ENCODE measurements around the gene ZNF667. TPM values are rescaled to one million over a fixed set of nuclear protein-coding genes. Genes with fewer than 3 reads are reported as not detected.

The ZNF667 gene
- 2.9 and 6.4 TPM in 2 replicates for total RNA-seq (2014; rRNA removed; shearing (Covaris generic))

DNA sequence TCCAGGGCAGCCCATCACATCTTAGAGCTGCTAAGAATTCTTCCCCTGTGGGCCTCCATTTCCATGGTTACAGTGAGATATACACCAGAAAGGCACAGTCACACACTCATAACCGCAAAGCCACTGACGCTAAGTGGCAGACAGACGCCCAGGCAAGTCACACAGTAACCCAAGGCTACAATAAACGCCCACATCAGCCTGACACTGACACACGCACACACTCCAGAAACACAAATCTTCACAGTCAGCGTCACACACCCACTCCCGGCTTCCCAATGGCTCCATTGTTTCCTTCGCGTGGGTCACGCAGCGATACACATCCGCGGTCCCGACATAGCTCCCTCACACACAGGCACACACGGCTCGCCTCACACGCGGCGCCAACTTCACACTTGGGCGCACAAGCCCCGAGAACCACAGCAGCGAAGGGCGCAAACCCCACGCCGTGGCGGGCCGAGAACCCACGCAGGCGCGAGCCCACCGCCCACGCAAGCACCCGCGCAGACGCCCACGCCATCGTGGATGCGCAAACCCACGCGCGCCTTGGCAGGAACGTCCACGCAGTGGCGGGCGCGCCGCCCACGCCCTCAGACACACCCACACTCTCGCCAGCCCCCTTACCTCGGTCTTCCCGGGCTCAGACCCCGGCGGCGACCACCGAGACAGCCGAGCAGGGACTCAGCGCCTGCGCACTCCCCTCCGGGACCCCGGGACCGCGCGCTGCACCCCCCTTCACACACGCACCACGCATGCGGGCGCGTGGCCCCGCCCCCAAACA is at the start of gene ZNF667:
ZNF667 (minus strand) TSS at position 695 of the 778 bp plus-strand sequence. CDS start 14,975 bp downstream, outside the sequence.
- DNase-seq (ENCODE audit: low spot score): peak; percentile 64

GRCh38 chr19:56525214-56525860 is 48.2 kb upstream of the ZNF667 start:
- DNase-seq (ENCODE audit: low spot score): no peak

GRCh38 chr19:56508290-56508778 is 31.2 kb upstream of the ZNF667 start:
- peak; percentile 8 for DNase-seq (ENCODE audit: low spot score)

GRCh38 chr19:56507446-56508289 is 30.5 kb upstream of the ZNF667 start, which contains the start of gene ZNF471:
ZNF471 (plus strand) TSS chr19:56507855; CDS start chr19:56511572, 3,717 bp downstream.
- peak; percentile 99 for DNase-seq (ENCODE audit: low spot score)

GRCh38 chr19:56504581-56504980 is 27.4 kb upstream of the ZNF667 start:
- no peak for DNase-seq (ENCODE audit: low spot score)

DNA sequence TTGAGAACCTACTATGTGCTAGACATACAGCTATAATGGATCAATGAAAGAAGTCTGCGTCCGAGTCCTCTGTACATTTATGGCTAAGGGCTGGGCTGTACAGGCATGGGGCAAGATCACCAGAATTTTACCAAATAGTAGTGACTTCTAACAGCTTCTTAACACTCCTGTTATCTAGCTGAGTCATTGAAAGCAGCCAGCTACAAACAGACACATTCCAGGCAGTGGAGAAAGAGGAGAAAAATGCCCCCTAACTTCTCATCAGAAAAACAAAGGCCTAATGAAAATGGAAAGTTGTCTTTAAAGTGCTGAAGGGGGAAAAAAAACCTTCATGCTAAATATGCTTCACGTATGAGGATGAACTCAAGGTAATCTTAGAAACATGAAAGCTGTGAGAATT is 14.3 kb upstream of the ZNF667 start:
- no peak for DNase-seq (ENCODE audit: low spot score)

GRCh38 chr19:56477429-56478338 is 539 bp upstream of the ZNF667 start:
- DNase-seq (ENCODE audit: low spot score): peak; percentile 92

DNA sequence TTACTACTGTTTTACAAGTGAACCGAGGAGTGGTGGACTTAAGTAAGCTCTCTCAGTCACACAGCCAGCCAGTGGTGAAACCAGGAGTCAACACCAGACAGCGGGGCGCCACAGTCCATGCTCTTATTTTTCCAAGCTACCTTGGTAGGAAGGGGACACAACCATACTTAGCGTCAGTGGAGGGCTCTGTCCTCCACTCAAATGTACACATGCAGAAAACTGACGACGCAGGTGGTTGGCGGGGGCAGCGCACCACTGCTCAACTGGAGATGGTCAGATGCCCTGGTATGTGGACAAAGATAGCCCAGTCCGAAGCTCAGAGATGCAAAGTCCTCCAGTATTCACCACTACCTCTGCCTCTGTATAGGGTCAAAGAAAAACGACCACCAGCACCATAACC is 1.1 kb downstream of the ZNF667 start:
- no peak for DNase-seq (ENCODE audit: low spot score)

DNA sequence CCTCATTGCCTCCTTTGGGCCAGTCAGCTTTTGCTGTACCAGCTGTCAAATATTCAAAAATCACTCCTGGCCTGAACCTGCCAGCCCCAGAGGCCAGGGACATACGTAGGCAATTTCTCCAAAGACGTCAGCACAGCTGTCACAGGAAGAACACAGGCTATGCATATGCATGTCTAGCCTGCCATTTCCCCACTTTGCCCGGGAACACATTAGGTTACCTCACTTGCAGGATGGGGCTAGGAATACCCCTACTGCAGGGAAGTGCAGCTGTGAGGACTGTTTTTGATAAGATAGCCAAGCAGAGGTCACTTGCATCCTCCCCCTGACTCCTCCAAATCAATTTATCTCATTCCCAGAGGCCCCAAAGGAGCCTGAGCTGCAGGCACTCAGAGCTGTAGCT is 2.8 kb downstream of the ZNF667 start:
- no peak for DNase-seq (ENCODE audit: low spot score)

DNA sequence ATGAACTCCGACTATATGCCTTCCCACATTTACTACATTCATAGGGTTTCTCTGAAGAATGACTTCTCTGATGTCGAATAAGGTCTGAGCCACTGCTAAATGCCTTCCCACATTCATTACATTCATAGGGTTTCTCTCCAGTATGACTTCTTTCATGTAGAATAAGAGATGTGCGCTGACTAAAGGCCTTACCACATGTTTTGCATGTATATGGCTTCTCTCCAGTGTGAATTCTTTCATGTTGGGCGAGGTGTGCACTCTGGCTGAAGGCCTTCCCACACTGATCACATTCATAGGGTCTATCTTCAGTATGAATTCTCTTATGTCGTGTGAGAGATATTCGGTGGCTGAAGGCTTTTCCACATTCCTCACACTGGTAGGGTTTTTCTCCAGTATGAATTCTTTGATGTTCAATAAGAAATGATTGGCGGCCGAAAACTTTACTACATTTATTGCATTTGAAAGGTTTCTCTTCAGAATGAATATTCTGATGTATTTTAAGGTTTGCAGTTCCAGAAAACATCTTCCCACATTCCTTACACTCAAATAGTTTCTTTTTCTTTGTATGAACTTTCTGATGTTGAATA is 35.8 kb downstream of the ZNF667 start:
- no peak for DNase-seq (ENCODE audit: low spot score)

DNA sequence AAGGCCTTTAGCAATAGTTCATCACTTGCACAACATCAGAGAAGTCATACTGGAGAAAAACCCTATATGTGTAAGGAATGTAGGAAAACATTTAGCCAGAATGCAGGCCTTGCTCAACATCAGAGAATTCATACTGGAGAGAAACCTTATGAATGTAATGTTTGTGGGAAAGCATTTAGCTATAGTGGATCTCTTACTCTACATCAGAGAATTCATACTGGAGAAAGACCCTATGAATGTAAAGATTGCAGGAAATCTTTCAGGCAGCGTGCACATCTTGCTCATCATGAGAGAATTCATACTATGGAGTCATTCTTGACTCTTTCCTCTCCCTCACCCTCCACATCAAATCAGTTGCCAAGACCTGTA is 53.2 kb downstream of the ZNF667 start:
- DNase-seq (ENCODE audit: low spot score): no peak

DNA sequence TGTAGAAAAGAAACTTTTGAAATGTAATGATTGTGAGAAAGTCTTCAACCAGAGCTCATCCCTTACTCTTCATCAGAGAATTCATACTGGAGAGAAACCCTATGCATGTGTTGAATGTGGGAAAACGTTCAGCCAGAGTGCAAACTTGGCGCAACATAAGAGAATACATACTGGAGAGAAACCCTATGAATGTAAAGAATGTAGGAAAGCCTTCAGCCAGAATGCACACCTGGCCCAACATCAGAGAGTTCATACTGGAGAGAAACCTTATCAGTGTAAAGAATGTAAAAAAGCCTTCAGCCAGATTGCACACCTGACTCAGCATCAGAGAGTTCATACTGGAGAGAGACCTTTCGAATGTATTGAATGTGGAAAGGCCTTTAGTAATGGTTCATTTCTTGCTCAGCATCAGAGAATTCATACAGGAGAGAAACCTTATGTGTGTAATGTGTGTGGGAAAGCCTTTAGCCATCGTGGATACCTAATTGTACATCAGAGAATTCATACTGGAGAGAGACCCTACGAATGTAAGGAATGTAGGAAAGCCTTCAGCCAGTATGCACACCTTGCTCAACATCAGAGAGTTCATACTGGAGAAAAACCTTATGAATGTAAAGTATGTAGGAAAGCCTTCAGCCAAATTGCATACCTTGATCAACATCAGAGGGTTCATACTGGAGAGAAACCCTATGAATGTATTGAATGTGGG is 53.7 kb downstream of the ZNF667 start:
- no peak for DNase-seq (ENCODE audit: low spot score)

DNA sequence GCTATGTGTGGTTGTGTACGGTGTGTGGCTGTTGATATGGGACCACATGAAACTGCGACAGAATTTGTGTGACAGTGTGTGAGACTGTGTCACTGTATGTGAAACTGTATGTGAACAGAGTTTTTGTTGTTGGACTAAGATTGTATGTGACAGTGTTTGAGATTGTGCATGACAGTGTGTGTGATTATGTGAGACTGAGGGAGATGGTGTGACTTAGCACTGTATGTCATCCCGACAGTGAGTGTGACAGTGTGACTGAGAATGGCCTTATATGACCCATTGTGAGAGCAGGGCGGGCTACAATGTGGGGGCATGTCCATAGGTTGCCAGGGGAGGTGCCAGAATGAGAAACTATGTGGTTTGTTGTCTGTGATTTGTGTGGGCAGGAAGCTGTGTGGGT is 72.1 kb downstream of the ZNF667 start:
- no peak for DNase-seq (ENCODE audit: low spot score)

GRCh38 chr19:56404705-56405056 is 72.5 kb downstream of the ZNF667 start:
- DNase-seq (ENCODE audit: low spot score): no peak

DNA sequence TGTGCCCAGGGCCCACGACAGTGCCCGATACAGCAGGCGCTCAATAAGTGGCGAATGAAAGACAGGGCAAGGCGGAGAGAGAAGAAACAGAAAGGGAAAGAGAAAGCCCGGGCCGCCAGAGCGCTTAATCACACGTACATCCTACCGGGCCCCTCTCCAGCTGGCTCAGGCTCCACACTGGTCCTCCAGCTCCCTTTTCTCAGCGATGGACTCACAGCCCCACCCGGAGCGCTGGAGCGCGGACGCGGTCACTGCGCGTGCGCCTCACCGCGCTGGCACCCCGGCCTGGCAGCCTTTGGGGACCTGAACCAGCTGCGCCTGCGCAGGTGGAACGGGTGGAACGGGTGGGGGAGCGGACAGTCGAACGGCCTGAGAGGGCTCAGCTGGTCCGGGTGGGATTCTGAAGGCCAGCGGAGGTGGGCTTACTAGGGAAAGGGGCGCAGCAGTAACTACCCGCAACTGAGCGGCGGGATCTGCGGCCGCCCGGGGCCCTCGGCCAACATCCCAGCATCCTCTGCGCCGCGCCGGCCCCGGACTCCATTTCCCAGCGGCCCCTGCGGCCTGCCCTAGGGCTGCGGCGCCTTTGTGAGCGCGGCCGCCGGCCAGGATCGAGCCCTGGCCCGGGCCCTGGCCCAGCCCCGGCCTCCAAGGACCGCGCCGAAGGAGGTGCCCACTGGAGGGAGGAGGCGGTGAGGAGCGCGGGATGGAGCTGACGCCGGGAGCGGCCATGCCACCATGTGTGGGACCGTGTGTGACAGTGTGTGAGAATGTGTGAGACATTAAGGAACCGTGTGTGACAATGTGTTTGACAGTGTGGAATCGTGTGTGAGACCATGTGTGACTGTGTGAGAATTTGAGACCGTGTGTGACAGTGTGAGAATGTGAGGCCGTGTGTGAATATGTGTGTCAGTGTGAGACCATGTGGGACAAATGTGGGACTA is 73.1 kb downstream of the ZNF667 start, which contains the start of gene ZNF583:
ZNF583 (plus strand) TSS at position 569 of the 941 bp plus-strand sequence. CDS start 2,783 bp downstream, outside the sequence.
- peak; percentile 96 for DNase-seq (ENCODE audit: low spot score)

GRCh38 chr19:56403261-56403660 is 73.9 kb downstream of the ZNF667 start:
- no peak for DNase-seq (ENCODE audit: low spot score)

DNA sequence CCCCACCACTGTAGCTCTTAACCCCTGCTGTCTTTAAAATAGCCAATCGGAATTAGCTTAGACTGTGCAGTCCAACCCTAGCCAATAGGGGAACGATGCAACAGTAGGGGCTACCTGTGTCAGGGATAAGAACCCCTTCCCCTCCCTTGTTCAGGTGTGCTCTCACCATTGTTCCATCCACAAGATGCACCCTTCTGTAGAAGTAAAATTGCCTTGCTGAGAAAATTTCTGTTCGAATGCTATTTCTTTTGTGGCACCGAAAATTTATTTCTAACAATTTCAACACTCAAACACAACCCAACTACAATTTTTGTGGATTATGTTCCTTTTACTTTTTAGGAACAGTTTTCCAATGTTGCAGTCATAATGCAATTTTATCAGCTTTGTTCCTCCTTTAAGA is 76.7 kb downstream of the ZNF667 start:
- no peak for DNase-seq (ENCODE audit: low spot score)

DNA sequence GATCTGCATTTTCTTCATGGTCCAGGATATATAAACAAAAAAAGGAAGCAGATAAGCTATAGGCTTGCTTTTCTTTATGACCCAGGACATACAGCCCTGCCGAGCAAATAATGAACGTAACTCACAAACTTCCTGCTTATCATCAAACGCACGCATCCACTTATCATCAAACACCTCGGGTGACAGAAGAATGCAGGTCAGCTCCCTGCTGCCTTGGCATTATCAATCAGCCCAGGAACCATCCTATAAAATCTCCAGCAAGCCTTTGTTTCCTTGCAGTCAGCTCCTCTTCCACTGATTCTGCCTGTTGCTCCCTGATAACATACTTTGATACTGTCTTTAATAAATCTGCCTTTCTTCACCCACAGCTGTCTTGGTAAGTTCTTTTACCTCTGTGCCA is 78.3 kb downstream of the ZNF667 start:
- no peak for DNase-seq (ENCODE audit: low spot score)
